Neuron (in vitro differentiated cells): ENCODE measurements around the gene PRAMEF33.
"Not testable (repeated sequence)": the region's sequence is repeated elsewhere in the genome, so short reads cannot be mapped to it uniquely, and the experiment has no call there.

Experiments used
- H2AFZ ChIP-seq: one replicate; pipeline ENCODE4 v1.6.1; 2013; ENCODE audit warnings: low read depth, mild to moderate bottlenecking, inconsistent platforms, low read length, moderate library complexity
- H3K27me3 ChIP-seq: one replicate; pipeline ENCODE4 v1.6.1; 2013; ENCODE audit warnings: low read length; ENCODE audit not compliant: insufficient read depth
- H3K36me3 ChIP-seq: one replicate; pipeline ENCODE4 v1.6.1; 2013; ENCODE audit warnings: low read length; ENCODE audit not compliant: insufficient read depth
- H3K4me1 ChIP-seq: one replicate; pipeline ENCODE4 v1.6.1; 2013; ENCODE audit warnings: low read length; ENCODE audit not compliant: insufficient read depth
- H3K4me3 ChIP-seq: 2 replicates; pipeline ENCODE4 v1.5.1; 2013; ENCODE audit warnings: mild to moderate bottlenecking, low read length, moderate library complexity
- H3K9me3 ChIP-seq: one replicate; pipeline ENCODE4 v1.6.1; 2013; ENCODE audit warnings: low read length

Gene PRAMEF33

DNA sequence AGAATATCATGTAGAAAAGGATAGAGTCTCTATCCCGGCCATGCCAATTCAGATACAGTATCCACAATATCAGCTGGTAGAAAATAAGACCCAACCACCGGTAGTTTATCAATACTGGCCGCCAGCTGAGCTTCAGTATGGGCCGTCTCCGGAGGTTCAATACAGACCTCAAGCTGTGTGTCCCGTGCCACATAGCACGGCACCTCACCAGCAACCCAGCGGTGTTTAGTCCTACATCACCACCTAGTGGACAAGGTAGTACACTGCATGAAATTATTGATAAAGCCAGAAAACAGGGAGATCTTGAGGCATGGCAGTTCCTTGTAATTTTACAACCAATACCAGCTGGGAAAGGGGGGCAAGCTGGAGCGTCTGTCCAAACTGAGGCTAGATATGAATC lies 51.1 kb downstream of the PRAMEF33 start:
- not testable (repeated sequence) for H3K27me3 ChIP-seq, H3K4me3 ChIP-seq, H3K9me3 ChIP-seq, H3K4me1 ChIP-seq, H2AFZ ChIP-seq, H3K36me3 ChIP-seq

- not testable (repeated sequence) for H3K36me3 ChIP-seq, H3K4me1 ChIP-seq, H3K4me3 ChIP-seq, H3K27me3 ChIP-seq, H3K9me3 ChIP-seq, H2AFZ ChIP-seq
Measured at GRCh38 chr1:13356774-13357173, 53.4 kb downstream of the PRAMEF33 start.
